Gastrocnemius medialis (tissue), 4 donors: ENCODE measurements around the gene ABHD17A. TPM values are rescaled to one million over a fixed set of nuclear protein-coding genes. Genes with fewer than 3 reads are reported as not detected.

Experiments used
- ATAC-seq, 2 donors: fragments of 150-250 bp; one replicate each; pipeline ENCODE4 v1.9.1; 2016
- DNase-seq, 2 donors: peaks; one replicate each; pipeline ENCODE4 v3.0.0-alpha.2; 2019
- H3K27ac ChIP-seq, 4 donors: fragments of 200-600 bp; sonication (generic); 1 replicate in 1 of 4; 2 replicates in 3 of 4; pipeline ENCODE4 v1.5.1; 2016 to 2018; ENCODE audit warnings: mild to moderate bottlenecking in 2 of 4, moderate library complexity in 1 of 4
- H3K27me3 ChIP-seq, 3 donors: fragments of 200-600 bp; sonication (generic) in 2 of 3; 1 replicate in 1 of 3; 2 replicates in 2 of 3; pipeline versions ENCODE4 v1.5.1 to v1.6.0; 2016 to 2019; ENCODE audit warnings: mild to moderate bottlenecking in 1 of 3, moderate library complexity in 1 of 3
- H3K36me3 ChIP-seq, 2 donors: fragments of 200-600 bp; sonication (generic) in 1 of 2; one replicate each; pipeline ENCODE4 v1.5.1; 2017 to 2018
- H3K4me1 ChIP-seq, 2 donors: fragments of 200-600 bp; sonication (generic) in 1 of 2; one replicate each; pipeline ENCODE4 v1.5.1; 2016 to 2017; ENCODE audit warnings: mild to moderate bottlenecking in 2 of 2
- H3K4me3 ChIP-seq, 4 donors: fragments of 200-600 bp; sonication (generic) in 3 of 4; 1 replicate in 1 of 4; 2 replicates in 3 of 4; pipeline ENCODE4 v1.5.1; 2016 to 2019; ENCODE audit warnings: mild to moderate bottlenecking in 2 of 4
- H3K9me3 ChIP-seq, 3 donors: fragments of 200-600 bp; sonication (generic) in 2 of 3; 1 replicate in 1 of 3; 2 replicates in 2 of 3; pipeline ENCODE4 v1.5.1; 2016 to 2019
- POLR2A ChIP-seq, 2 donors: fragments of 450-650 bp; IDR thresholded peaks; one replicate each; pipeline ENCODE4 v1.6.1; 2017; ENCODE audit warnings: antibody characterized with exemption in 2 of 2, mild to moderate bottlenecking in 2 of 2, moderate library complexity in 2 of 2
- in situ Hi-C, 4 donors: fragments of 200-750 bp; cut with MboI; loops; one replicate each; pipeline versions ENCODE4 v1.15.0 to v1.8.0; 2017; ENCODE audit warnings: low sequenced_read_pairs in 4 of 4
- intact Hi-C: fragments of 100-400 bp; cut with DNase I; formaldehyde crosslinking; loops from one replicate; pipeline ENCODE4 v1.15.1; 2023; ENCODE audit warnings: low total_unique reads
- total RNA-seq, 4 donors: library from RNA; depleted of rRNA; stranded (reverse); fragments of >200 nt; gene quantifications; one replicate each; pipeline versions ENCODE4 v1.1.0 to v1.2.3, GENCODE V29; 2016
- TF ChIP-seq, protein P1 (sequence below), 5 experiments: fragments of 450-650 bp in 3 of 5; fragments of 200-600 bp in 2 of 5; sonication (generic) in 2 of 5; IDR thresholded peaks in 4 of 5; conservative IDR thresholded peaks in 1 of 5; 1 replicate in 4 of 5; 2 replicates in 1 of 5; pipeline ENCODE4 v1.5.1; 2016 to 2019; ENCODE audit warnings: antibody characterized with exemption in 5 of 5, mild to moderate bottlenecking in 3 of 5, moderate library complexity in 3 of 5

ABHD17A gene
- total RNA-seq, 4 donors from 2014 or later: 49.4 to 87.7 (median 70.8) TPM

DNA sequence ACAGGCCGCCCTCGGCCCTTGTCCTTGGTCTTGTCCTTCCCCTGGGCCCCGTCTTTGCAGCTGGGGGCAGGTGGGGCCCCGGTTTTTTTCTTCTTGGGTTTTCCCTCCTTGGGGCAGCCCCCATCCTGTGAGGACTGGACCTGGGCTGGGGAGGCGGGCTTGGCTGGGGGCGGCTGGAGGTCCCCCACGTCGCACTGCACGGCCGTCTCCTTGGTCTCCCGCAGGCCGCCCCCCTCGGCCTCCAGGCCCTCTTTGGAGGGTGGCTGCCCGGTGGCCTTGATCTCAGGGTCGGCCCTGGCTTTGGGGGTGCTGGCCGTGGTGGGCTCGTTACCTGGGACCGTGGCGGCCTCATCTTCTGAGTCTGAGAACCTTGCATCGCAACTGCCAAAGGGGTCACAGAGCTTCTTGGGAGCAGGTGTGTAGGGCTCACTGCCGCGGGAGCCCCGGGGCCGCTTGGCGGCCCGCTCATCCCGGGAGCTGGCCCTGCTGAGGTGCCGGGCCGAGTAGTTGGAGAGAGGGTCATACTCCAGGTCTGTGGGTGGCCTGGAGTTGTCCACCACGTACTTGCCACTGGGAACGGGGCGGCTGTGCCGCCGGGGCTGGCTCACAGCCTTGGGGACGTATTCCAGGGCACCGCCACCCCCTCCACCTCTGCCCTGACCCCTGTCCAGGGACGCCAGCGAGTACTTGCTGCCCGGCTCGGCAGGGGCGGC is 57.6 kb downstream of the ABHD17A start:
- in situ Hi-C loops: no loop called here
- H3K4me1 ChIP-seq: peaks cover 0 to 9% of the 10 kb centered on the region in 2 donors
- ATAC-seq (no peak), DNase-seq (no peak)
- H3K36me3 ChIP-seq: peaks cover 0 to 38% of the 10 kb centered on the region in 2 donors
- H3K4me3 ChIP-seq: no peak overlapping the region
- H3K27me3 ChIP-seq: no peaks in the 10 kb centered on the region
- intact Hi-C loops: no loop called here
- TF ChIP-seq, protein P1, sequence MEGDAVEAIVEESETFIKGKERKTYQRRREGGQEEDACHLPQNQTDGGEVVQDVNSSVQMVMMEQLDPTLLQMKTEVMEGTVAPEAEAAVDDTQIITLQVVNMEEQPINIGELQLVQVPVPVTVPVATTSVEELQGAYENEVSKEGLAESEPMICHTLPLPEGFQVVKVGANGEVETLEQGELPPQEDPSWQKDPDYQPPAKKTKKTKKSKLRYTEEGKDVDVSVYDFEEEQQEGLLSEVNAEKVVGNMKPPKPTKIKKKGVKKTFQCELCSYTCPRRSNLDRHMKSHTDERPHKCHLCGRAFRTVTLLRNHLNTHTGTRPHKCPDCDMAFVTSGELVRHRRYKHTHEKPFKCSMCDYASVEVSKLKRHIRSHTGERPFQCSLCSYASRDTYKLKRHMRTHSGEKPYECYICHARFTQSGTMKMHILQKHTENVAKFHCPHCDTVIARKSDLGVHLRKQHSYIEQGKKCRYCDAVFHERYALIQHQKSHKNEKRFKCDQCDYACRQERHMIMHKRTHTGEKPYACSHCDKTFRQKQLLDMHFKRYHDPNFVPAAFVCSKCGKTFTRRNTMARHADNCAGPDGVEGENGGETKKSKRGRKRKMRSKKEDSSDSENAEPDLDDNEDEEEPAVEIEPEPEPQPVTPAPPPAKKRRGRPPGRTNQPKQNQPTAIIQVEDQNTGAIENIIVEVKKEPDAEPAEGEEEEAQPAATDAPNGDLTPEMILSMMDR (IDR thresholded peaks at IDR 0.05 in 4 of 5, conservative IDR thresholded peaks at IDR 0.05 in 1 of 5): no peak
- TF ChIP-seq POLR2A (IDR thresholded peaks at IDR 0.05): no peak
- H3K27ac ChIP-seq: no peak overlapping the region
- H3K9me3 ChIP-seq: no peaks in the 10 kb centered on the region

Other genes with a start within 250 kb of the ABHD17A start
- gene TCF3, start 232.9 kb downstream of the ABHD17A start, total RNA-seq: 10 to 100 TPM; 22.0 to 58.6 (median 42.5) TPM
- gene ONECUT3, start 132.0 kb downstream of the ABHD17A start, total RNA-seq: not detected
- gene ATP8B3, start 73.2 kb downstream of the ABHD17A start, total RNA-seq: under 1 TPM in 2 of 4 donors, not detected in 2; 0.09 to 0.24 TPM
- 10 to 100 TPM; 10.8 to 28.5 (median 20.5) TPM for gene REXO1, start 37.0 kb downstream of the ABHD17A start, total RNA-seq
- 1 to 10 TPM in 3 of 4 donors, under 1 TPM in 1; 0.58 to 4.0 (median 1.4) TPM for gene KLF16, start 21.9 kb downstream of the ABHD17A start, total RNA-seq
- 1 to 10 TPM; 2.1 to 3.6 (median 3.1) TPM for gene ADAT3, start 19.9 kb upstream of the ABHD17A start, total RNA-seq
- gene SCAMP4, start 19.9 kb upstream of the ABHD17A start, total RNA-seq: 10 to 100 TPM; 18.8 to 38.4 (median 26.7) TPM
- 10 to 100 TPM; 37.9 to 42.9 (median 38.1) TPM for gene CSNK1G2, start 55.7 kb upstream of the ABHD17A start, total RNA-seq
- 10 to 100 TPM; 54.6 to 82.9 (median 63.6) TPM for gene BTBD2, start 130.2 kb upstream of the ABHD17A start, total RNA-seq
- gene MKNK2, start 165.7 kb upstream of the ABHD17A start, total RNA-seq: 1,000 to 10,000 TPM; 1,858 to 2,149 (median 1,965) TPM
- 10 to 100 TPM; 16.0 to 30.8 (median 22.2) TPM for gene MOB3A, start 210.8 kb upstream of the ABHD17A start, total RNA-seq
- 1 to 10 TPM in 1 of 4 donors, under 1 TPM in 1, not detected in 2; 0.93 to 1.4 TPM for gene IZUMO4, start 211.4 kb upstream of the ABHD17A start, total RNA-seq